CD4-positive, alpha-beta T cell treated with Interferon gamma for 1 hour (primary cell): ENCODE results near the gene IL10.
"Not testable (repeated sequence)": the region's sequence is repeated elsewhere in the genome, so short reads cannot be mapped to it uniquely, and the experiment has no call there.

Experiments
- DNase-seq: peaks from one replicate; pipeline ENCODE4 v3.0.0-alpha.2; 2020

IL10 gene

GRCh38 chr1:206792939-206793607, 20.8 kb upstream of the IL10 start:
- DNase-seq = no peak

GRCh38 chr1:206790502-206791250, 18.4 kb upstream of the IL10 start:
- DNase-seq = no peak

GRCh38 chr1:206788487-206789050, 16.3 kb upstream of the IL10 start:
- DNase-seq = no peak

- DNase-seq = no peak
Observed at GRCh38 chr1:206787891-206788290, 15.6 kb upstream of the IL10 start.

GRCh38 chr1:206786212-206786886, 14.1 kb upstream of the IL10 start:
- DNase-seq = no peak

GRCh38 chr1:206785182-206785765, 13.0 kb upstream of the IL10 start:
- no peak for DNase-seq

- DNase-seq = peak; percentile 41
Observed at GRCh38 chr1:206784471-206784903, 12.2 kb upstream of the IL10 start.

- DNase-seq = no peak
Observed at GRCh38 chr1:206783506-206783905, 11.2 kb upstream of the IL10 start.

GRCh38 chr1:206782448-206782847, 10.2 kb upstream of the IL10 start:
- peak; percentile 34 for DNase-seq

GRCh38 chr1:206779638-206780037, 7.3 kb upstream of the IL10 start:
- DNase-seq = no peak

GRCh38 chr1:206778911-206779310, 6.6 kb upstream of the IL10 start:
- not testable (repeated sequence) for DNase-seq

GRCh38 chr1:206778031-206778430, 5.7 kb upstream of the IL10 start:
- no peak for DNase-seq

- no peak for DNase-seq
Observed at GRCh38 chr1:206776229-206776628, 3.9 kb upstream of the IL10 start.

- no peak for DNase-seq
Observed at GRCh38 chr1:206774093-206774492, 1.8 kb upstream of the IL10 start.

- no peak for DNase-seq
Observed at GRCh38 chr1:206771338-206771692, 979 bp downstream of the IL10 start.

GRCh38 chr1:206770531-206771337, 1.6 kb downstream of the IL10 start, which contains the start of gene IL19:
Gene IL19 (plus strand): TSS chr1:206770773. CDS start chr1:206836663, 65,890 bp downstream.
- peak; percentile 40 for DNase-seq

GRCh38 chr1:206769304-206769731, 3.0 kb downstream of the IL10 start:
- peak; percentile 26 for DNase-seq

- DNase-seq = no peak
Observed at GRCh38 chr1:206768472-206769303, 3.6 kb downstream of the IL10 start.

GRCh38 chr1:206766251-206766856, 5.9 kb downstream of the IL10 start:
- DNase-seq = peak; percentile 72

- not testable (repeated sequence) for DNase-seq
Observed at GRCh38 chr1:206765771-206766170, 6.5 kb downstream of the IL10 start.
